SK-N-SH (cell line): ENCODE data around the gene STIM1.

ENCODE experiments used
- CTCF ChIP-seq: fragments of 200-600 bp; sonication (generic); IDR thresholded peaks from 2 replicates; pipeline ENCODE4 v1.6.1; 2017; ENCODE audit warnings: antibody characterized with exemption, mild to moderate bottlenecking, moderate library complexity
- ELF1 ChIP-seq: IDR thresholded peaks from 2 replicates; pipeline ENCODE4 v1.4.0; 2012
- EZH2phosphoT487 ChIP-seq: fragments of 200-600 bp; sonication (generic); IDR thresholded peaks from 2 replicates; pipeline ENCODE4 v1.6.1; 2017; ENCODE audit warnings: low read depth, mixed run types, mild to moderate bottlenecking, antibody characterized with exemption, moderate library complexity, borderline replicate concordance
- REST ChIP-seq: IDR thresholded peaks from 2 replicates; pipeline ENCODE4 v1.6.1; 2012; ENCODE audit warnings: mild to moderate bottlenecking, low read depth, low read length, moderate library complexity

DNA sequence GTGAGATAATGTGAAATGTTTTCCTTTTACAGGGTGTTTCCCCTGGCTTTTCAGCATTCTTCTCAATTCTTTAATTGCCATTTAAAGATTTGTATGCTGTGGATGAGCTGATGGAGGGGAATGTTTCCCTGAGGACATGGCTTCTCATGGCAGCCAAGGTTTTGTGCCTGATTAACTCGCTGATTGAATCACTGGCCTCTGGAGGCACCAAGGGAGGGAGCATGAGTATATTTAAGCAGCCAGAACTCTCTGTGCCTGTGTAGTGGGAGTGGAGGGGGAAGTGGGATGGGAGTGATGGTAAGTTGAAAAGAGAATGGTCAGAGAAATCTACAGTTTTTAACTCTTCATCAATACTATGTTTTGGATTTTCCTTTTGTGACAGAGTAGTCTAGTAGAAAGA, 88.7 kb downstream of the STIM1 start:
- TF ChIP-seq CTCF (no peak), EZH2phosphoT487 (no peak), ELF1 (no peak), REST (no peak)
